GM21360 (cell line): Measurements from ENCODE around the gene VCX.
A peak's percentile ranks its signal among the peaks of the same experiment; 100 is the strongest.
"Not testable (repeated sequence)": the region's sequence is repeated elsewhere in the genome, so short reads cannot be mapped to it uniquely, and the experiment has no call there.

Experiments
- ATAC-seq: cut with Tn5 transposase; IDR thresholded peaks from one replicate; pipeline ENCODE4 v1.9.1; 2021; ENCODE audit warnings: mild to moderate bottlenecking, moderate library complexity; ENCODE audit not compliant: unreplicated experiment

The VCX gene

DNA sequence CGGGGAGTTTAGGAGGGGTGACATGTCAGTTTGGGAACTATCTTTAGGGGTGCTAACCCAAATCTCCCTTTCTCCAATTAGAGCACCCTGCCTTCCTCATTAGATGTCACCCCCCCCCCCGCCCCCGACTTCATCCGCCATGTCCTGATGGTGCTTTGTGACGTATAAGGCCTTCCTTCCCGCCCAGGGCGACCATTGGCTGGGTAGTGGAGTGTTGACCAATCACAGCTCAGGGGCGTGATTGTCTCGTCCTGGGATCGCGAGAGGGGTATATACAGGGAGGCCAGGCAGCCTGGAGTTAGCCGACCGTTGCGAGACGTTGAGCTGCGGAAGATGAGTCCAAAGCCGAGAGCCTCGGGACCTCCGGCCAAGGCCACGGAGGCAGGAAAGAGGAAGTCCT lies at the start of gene VCX:
Gene VCX (plus strand): TSS at position 301 of the 400 bp plus-strand sequence. CDS start 33 bp downstream, at position 334.
- ATAC-seq = not testable (repeated sequence)

- ATAC-seq = no peak
Measured at GRCh38 chrX:7798327-7798726, 44.6 kb upstream of the VCX start.

GRCh38 chrX:7801711-7802110 lies 41.3 kb upstream of the VCX start:
- no peak for ATAC-seq

DNA sequence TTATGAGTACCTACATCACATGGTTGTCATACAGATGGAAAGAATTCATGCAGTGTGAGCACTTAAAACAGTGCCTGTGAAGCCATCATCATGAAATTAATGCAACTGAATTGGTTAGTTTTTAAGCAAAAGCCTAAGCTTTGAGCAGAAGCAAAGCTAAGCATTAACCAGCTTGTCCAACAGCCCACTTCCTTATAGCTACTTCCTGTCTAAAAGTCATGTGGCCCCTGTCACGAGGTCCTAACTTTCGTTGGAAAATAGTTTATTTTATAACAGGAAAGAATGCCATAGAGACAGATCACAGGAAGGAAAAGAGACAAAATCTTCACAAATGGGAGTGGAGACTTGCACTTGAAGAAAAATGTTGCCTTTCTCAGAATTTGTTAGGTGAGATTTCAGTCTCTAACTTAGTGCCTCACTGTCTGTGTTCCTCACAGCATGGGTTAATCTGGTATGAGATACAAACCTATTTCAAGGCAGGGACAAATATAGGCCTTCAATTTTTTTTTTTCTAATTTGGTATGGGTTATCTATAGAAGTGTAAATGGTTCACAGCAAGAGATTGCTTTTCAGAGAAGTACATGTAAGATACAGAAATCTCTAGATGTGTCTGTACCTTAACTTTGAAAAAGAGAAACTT lies 27.7 kb upstream of the VCX start:
- ATAC-seq = no peak

DNA sequence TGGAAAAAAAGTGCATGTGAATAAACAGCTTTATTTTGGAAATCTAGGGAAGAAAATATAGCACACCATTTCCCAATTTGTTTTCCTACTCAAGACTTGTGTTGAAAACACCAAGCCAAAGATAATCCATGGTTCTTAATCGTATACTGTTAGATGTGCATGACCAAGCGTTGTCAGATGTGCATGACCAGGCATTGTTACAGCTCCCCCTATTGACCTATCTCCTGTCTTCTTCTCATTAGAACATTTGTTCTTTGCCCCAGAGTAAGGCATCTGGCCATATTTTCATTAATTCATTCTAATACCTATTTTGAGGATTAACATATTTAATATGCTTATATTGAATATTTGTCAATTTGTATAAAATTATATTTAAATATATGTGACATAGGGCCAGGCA lies 14.4 kb upstream of the VCX start:
- ATAC-seq = peak; percentile 59

DNA sequence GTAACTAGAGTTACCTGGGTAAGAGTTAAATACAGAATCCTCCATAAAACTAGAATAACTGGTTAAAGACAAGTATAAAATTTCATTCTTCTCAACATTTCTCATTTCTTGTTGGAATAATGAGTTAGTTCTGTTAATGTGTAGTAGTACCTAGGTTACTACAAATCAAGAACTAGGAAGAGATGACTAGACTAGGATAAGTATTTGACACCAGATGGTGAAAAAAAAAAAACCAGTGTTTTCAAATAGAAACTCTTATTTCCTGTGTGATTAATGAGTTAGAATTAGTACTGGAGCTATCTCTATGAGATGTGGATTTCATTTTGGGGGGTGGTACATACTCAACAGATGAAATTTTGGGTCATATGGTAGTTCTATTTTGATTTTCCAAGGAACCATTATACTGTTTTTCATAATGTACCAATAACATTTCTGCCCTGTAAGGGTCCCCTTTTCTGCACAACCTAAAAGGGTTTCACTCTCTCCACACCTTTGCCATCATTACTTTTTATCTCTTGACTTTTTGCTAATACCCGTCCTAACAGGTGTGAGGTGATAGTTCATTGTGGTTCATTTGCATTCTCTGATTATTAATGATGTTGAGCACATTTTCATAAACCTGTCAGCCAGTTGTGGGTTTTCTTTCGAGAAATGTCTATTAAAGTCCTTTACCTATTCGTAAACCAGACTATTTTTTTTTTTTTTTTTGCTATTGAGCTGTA lies 1.7 kb upstream of the VCX start:
- ATAC-seq = no peak

DNA sequence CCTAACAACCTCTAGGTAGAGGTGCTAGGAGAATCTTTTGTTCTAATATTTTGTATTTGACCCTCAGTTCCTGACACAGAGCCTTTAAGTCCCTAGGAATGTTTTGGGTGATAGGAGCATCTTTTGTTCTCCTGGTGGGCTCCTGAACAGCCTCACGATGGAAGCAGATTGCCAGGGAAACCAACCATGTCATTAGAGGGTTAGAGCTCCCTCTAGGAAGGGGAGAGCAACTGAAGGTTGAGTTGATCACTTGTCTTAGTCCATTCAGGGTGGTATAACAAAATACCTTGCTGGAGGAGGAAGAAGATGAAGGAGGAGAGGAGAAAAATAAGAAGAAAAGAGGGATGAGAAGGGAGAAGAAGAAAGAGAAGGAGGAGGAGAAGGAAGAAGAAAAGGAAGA lies 9.2 kb downstream of the VCX start:
- ATAC-seq = no peak

DNA sequence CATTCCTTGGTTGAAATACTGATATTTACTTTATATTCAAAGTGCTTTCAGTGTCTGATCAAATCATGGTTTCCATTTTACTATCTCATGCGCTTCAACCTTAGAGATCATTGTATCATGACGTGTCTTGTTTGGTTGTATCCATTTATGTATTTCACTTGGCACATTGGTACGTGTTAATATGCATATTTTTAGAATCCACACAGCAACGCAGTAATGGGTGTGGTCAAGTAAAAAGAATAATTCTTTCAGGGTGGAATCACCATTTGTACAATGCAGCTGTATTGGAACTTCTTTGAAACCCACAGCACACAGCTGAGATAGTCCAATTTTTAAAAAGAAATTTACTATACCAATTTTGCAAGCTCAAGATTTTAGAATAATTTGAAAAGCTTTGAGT lies 29.1 kb downstream of the VCX start:
- ATAC-seq = no peak

- ATAC-seq = no peak
Measured at GRCh38 chrX:7876957-7877356, 34.0 kb downstream of the VCX start.

DNA sequence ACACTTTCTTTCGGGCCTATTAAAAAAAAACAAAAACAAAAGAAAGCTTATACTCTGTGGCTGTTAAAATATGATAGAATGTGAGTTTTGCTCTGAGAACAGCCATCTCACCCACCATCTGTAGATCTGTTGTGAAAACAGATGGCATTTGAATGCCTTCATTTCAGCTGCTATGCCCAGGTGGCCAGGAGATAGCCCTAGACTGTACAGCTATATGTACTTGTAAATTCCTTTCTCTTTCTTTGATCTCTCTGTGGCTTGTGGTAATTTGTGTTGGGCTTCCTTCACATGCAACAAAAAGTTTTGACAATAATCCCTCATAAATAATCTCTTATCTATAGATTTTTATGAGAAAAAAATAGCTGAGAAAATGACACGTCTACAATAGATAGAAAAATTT lies 46.2 kb downstream of the VCX start:
- ATAC-seq = no peak

DNA sequence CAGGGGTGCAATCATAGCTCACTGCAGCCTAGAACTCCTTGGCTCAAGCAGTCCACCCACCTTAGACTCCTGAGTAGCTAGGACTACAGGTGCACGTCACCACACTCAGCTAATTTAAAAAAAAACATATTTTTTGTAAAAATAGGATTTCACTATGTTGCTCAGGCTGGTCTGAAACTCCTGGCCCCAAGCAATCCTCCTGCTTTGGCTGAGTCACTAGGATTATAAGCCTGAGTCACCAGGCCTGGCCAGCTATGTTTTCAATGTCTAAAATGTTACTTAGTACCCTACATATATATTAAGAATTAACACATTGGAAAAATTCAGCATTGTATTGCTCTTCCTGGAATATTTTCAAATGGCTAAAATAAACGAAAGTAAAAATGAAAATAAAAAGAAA lies 46.7 kb downstream of the VCX start:
- ATAC-seq = no peak

DNA sequence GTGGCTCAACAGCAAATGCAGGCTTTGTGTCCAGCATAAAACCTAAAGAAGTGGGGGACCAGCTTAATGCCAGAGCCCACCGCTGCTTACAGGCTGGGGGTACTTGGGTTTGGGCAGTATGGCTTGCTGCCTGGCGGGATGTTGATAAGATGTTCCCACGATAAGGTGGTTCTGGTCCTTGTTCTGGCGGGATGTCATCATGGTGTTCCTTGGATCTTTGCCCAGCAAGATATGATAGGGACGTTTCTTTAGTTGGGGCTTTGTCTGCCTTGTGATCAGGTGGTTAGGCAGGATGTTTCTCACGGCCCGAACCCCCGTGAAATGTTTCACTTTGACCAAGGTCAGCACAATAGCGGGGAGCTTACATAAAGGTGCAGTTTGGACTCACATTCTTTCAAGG lies 49.0 kb downstream of the VCX start:
- ATAC-seq = no peak
